Activated CD4-positive, CD25-positive, alpha-beta regulatory T cell (primary cell): ENCODE results near the gene NEK7.
"Not testable (repeated sequence)": the region's sequence is repeated elsewhere in the genome, so short reads cannot be mapped to it uniquely, and the experiment has no call there.

Experiments
- DNase-seq, 4 experiments: peaks; one replicate each; lab custom pipeline; 2025; lab: John Stamatoyannopoulos, UW

The NEK7 gene

DNA sequence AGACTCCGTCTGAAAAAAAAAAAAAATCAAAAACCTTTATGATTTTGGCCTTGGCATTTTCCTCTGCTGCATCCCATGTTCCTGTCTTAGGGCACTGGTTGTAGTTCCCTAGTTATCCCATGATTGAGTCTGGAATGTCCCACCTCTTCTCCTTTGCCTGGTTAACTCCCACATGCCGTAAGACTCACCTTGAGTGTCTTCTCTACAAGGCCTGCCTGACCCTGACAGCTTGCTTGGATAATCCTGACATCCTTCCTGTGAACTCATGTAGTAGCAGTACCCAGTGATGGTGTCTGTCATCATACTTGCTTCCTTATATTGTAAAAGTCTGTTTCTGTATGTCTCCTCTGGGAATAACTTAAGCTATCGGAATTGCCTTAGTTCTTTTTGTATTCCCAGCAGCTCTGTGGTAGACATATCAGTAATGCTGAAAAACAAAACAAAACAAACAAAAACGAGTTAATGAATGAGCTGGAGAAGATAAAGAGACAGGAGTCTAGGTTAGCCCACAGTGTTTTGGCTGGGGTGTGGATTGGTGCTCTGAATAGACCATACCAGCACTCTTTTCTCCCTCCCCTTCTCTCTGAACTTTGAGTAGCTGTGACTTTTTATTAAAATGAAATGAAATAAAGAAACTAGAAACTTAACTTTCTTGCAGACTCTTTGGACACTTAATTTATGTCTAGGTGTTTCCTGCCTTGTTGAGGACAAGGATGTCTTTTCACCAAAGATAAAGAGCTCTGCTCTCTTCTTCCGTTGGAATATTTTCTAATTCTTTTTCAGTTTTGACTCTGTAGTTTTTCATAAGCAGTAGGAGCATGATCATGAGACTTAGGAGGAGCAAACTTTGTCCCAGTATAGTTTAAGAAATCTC, 15.1 kb downstream of the NEK7 start:
- no peak for DNase-seq

DNA sequence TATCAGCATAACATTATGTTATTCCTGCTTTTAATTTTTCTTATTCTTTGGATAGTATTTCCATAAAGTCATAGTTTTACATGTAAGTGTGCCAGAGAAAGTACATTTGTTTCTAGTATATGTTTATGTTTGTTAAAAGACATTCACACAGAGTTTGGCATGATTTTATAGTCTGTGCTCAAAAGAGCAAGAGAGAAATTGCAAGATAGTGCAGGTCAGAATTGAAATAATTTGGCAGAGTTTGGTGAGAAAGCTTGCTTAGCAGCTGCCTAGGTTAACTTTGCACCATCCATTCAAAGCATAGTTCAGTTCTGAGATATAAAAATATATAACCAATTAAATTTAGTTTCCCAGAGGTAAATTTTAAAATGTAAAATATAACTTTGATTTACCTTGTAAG, 17.0 kb downstream of the NEK7 start:
- DNase-seq: no peak

GRCh38 chr1:198174297-198174696, 17.5 kb downstream of the NEK7 start:
- DNase-seq: no peak

GRCh38 chr1:198175423-198176170, 18.8 kb downstream of the NEK7 start:
- DNase-seq: no peak

DNA sequence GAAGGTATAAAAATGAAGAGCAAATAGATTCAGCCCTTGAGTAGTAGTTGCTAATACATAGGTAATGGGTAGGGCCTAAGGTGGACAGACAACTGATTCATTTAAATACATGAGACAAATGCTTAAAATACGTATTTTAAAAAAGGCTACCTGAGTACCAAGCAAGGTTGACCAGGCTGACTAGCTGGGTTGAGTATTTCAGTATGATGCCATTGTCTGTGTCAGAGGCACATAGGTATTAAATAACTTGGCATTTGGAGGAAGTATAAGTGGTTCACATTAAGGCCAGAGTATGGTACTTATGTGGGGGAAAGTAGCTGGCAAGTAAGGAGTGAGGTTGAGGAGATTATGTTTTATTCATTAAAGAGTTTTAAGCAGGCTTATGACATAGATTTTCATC, 19.4 kb downstream of the NEK7 start:
- DNase-seq: no peak

- no peak for DNase-seq
Measured at GRCh38 chr1:198177546-198177945, 20.7 kb downstream of the NEK7 start.

GRCh38 chr1:198178615-198179014, 21.8 kb downstream of the NEK7 start:
- no peak for DNase-seq

DNA sequence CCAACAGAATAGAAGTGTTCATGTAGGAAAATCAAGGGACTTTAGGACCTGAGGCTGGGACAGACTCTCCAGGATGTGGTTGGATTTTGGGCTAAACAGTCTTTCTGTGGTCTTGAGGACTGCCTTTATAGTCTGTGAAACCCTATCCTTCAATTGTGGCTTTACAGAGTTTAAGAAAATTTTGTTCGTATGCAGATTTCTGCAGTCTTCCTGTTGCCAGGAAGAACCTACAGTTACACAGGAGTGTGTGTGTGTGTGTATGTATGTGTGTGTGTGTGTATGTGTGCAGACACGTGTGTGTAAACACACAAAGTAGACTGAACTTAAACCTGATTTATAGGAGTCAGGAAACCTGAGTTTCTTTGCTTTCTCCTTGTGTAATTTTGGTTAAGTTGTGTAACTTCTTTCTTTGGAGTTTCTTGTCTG, 22.8 kb downstream of the NEK7 start:
- DNase-seq: no peak

- no peak for DNase-seq
Measured at GRCh38 chr1:198183605-198184004, 26.8 kb downstream of the NEK7 start.

DNA sequence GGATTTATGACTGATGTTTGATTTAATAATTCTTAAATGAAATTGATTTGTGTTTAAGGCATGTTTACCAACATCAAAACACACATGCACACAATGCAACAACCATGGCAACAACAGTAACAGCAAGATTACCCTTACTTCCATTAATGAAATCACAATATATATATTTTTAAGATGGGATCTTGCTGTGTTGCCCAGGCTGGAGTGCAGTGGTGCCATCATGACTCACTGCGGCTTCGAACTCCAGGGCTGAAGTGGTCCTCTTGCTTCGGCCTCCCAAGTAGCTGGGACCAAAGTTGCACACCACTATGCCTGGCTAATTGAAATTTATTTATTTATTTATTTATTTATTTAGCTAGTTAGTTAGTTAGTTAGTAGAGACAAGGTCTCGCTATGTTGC, 27.7 kb downstream of the NEK7 start:
- no peak for DNase-seq

DNA sequence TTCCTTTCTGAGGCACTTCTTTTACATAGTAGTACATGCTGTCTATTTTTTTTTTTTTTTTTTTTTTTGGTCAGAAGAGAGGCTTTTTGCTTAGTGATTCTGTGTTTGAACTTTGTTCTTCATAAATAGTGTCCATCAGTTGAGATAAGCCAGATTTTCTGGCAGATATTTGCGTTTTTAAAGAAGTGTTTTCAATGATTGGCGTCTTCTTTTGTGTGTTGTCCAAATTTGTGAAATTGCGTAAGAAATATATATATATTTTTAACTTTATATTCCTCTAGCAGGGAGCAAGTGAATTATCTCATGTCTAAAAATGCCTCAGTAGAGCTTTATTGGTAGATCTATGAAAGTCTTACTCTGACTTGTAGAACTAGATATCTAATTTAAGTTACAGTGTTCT, 28.3 kb downstream of the NEK7 start:
- no peak for DNase-seq

- no peak for DNase-seq
Measured at GRCh38 chr1:198185759-198186158, 29.0 kb downstream of the NEK7 start.

GRCh38 chr1:198186916-198187580, 30.2 kb downstream of the NEK7 start:
- DNase-seq: no peak

DNA sequence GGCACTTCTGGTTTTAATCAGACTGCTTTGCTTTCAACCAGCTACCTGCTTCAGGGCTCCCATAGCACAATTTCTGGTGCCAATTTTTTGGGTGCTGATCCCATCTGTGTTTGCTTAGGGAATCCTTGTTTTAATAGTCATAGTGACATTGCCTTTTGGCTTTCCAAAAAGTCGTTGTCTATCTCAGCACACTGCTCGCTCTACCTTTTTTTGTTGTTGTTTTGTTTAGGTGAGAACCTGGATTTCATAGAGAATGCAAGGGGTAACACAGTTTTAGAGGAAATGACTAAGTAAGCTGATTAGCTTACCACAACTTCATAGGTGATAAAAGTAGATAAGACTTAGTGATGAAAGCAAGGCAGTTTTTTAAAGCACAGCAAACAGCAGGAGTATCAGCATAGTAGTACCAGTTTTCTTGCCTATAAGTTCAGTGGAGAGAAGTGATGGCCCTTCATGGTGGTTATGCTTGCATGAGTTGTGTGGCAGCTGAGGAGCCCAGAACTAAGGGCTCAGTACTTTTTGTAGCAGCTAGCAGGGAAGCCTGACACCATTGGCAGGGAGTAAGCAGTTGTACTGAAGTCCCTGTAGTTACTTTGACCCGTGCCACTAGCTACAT, 31.3 kb downstream of the NEK7 start:
- no peak for DNase-seq

DNA sequence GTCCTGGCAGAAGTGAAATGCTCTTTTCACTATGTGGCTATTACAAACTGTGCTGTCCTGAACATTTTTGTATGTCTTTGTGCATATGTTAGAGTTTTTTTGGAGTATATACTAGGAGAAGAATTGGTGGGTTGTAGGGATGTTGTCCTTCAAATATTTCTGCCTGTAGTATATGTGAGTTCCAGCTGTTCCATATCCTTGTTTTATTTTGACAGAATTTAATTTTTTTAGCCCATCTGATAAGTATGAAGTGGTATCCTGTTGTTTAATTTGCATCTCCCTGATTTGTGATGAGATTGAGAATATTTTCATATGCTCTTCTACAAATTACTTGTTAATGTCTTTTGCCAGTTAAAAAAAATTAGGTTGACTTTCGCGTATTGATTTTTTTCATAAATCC, 34.3 kb downstream of the NEK7 start:
- DNase-seq: no peak

- not testable (repeated sequence) for DNase-seq
Measured at GRCh38 chr1:198193871-198194270, 37.1 kb downstream of the NEK7 start.

GRCh38 chr1:198196630-198197029, 39.8 kb downstream of the NEK7 start:
- no peak for DNase-seq

- DNase-seq: no peak
Measured at GRCh38 chr1:198197285-198197684, 40.5 kb downstream of the NEK7 start.

- DNase-seq: no peak
Measured at GRCh38 chr1:198199105-198199504, 42.3 kb downstream of the NEK7 start.

DNA sequence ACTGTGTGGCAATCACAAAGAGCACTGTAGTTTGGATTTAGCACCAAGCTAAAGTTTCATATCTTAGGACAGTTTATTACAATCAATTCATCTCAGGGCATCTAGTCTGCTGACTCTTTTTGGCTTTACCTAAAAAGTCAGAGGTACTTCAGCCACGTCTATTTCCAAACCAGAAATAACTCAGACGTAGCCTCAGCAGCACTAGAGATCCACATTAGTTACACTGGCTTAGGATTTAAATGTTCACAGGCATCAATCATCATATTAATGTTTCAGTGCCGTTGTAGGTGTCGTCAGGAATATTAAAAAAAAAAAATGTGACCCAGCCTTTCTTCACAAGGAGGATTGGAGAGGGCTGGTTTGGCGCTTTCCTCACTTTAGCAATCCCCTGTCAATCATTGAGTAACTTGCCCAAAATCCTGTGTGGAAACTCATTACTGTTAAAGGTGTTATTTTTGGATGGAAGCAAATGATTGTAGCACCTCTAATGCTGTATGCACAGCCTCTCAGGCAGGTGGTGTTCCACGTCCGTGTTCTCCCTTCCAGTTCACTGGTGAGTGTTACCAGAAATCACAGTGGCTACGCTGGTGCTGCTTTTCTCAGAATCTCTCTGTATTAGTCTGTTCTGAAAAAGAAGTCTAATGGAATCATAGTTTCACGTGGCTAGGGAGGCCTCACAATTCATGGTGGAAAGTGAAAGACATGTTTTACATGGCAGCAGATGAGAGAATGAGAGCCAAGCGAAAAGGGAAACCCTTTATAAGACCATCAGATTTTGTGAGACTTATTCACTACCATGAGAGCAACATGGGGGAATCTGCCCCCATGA, 45.4 kb downstream of the NEK7 start:
- peak in 1 of 4 experiments; percentile 9 for DNase-seq

GRCh38 chr1:198203434-198203833, 46.6 kb downstream of the NEK7 start:
- no peak for DNase-seq
